GM18502 (cell line): ENCODE measurements around the gene ABLIM2.

Experiments used
- ATAC-seq: cut with Tn5 transposase; IDR thresholded peaks from one replicate; pipeline ENCODE4 v1.9.1; 2021; ENCODE audit warnings: mild to moderate bottlenecking; ENCODE audit not compliant: unreplicated experiment, poor library complexity

ABLIM2 gene

GRCh38 chr4:8013976-8014726, 144.5 kb downstream of the ABLIM2 start:
- no peak for ATAC-seq

GRCh38 chr4:8012517-8012916, 146.1 kb downstream of the ABLIM2 start:
- ATAC-seq: no peak

- ATAC-seq: no peak
Measured at GRCh38 chr4:8010618-8011017, 148.0 kb downstream of the ABLIM2 start.

DNA sequence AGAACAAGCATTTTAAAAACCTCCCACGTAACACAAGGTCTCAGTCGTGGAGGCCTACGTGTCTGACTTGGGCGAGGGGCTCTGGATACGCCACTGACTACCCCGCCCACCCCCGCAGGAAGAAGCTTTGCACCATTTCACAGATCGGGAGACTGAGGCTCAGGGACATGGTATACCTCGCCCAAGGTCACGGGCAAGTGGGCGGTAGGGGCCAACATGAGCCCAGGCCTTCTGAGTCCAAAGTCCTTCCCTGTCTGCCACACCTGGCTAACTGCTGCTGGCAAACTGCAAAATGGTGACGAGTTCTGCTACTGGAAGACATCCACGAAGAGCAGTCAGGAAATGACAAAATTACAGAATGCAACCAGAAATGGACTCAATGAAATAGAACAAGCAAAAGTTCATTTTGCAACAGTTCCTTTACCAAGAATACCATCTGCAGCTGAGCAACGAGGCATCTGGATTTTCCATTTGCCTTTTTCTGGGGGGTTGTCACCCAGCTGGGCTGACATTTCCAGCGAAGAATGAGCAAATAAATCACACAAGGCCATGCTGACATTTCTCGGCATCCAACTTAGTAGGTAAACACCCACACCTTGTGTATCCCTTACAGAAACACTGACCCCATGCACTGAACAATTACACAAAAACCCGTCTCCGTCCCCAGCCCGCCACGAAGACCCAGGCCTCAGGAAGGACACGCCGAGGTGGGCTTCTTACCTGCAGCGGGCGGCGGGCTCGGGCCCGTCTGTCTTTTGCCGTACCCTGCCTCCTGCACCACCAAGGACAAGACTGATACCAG, 148.7 kb downstream of the ABLIM2 start:
- ATAC-seq: no peak

GRCh38 chr4:8009097-8009496, 149.5 kb downstream of the ABLIM2 start:
- ATAC-seq: no peak

- no peak for ATAC-seq
Measured at GRCh38 chr4:8008391-8008790, 150.2 kb downstream of the ABLIM2 start.

GRCh38 chr4:8007581-8007980, 151.0 kb downstream of the ABLIM2 start:
- ATAC-seq: no peak

DNA sequence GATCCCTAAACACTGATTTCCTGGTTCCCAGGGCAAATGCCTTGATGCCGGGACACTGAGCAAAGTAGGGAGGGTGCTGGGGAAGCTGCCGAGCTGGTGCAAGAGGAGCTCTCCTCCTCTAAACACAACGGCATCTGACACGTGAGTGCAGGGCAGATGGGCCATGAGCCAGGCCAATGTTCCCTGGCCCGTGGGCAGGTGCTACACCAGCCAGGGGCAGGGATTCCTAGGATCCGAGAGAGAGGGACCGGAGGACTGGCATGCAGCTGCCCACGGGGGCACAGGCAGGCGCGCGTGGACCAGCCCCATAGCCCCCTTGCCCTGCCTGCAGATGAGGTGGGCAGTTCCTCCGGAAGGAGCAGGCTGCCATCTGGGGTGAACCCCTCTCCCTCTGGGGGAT, 152.1 kb downstream of the ABLIM2 start:
- no peak for ATAC-seq

DNA sequence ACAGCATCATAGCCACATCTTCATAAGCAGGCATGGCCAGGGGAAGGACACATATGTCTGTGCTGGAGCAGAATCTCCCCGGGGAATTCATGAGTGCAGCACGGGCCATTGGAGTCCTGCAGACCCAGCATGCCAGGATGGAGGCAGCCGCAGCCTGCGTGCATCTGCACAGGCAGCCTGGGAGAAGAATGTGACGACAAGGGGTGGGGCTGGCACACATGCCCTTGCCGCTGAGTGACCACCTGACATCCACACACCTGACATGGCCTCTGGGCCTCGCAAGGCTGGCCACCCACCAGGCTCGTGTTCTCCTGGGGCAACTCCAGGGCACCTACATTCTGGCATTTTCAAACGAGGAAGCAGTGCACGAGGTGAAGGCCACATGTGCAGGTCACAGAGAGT, 152.8 kb downstream of the ABLIM2 start:
- no peak for ATAC-seq

DNA sequence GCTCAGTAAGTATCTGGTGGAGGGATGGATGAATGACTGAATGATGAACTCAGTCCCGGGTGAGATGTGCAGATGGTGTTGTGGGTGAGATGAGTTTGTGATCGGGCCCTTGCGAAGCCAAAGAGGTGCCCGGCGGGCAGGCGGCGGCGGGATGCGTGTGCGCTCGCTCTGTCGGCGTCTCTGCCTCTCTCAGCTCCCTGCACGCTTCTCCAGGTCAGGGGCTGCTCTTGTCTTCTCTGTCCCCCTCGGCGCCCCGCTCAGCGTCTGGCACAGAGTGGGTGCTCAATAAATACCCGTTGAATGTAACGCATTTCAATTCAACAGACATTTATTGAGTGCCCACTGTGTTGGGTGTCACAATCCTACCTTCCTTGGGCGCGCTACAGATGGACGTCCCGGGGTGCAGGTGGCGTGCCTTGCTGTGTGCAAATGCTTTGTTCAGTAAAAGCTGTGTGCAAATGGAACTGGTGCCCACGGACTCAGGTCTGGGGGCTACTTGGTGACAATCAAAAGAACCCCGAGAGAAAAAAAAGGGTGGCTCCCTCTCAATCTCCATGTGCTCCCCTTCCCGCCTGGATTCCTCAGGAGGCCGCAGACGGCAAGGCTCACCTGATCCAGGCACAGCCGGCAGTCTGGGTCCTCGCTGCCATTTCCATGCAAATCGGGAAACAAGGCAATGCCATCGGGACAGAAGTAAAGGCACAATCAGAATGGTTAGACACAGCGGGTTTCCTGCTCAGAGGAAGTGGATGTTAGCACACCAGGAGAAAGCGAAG, 153.4 kb downstream of the ABLIM2 start:
- no peak for ATAC-seq

- ATAC-seq: no peak
Measured at GRCh38 chr4:8004066-8004465, 154.5 kb downstream of the ABLIM2 start.

GRCh38 chr4:8002525-8003309, 155.9 kb downstream of the ABLIM2 start:
- ATAC-seq: no peak

DNA sequence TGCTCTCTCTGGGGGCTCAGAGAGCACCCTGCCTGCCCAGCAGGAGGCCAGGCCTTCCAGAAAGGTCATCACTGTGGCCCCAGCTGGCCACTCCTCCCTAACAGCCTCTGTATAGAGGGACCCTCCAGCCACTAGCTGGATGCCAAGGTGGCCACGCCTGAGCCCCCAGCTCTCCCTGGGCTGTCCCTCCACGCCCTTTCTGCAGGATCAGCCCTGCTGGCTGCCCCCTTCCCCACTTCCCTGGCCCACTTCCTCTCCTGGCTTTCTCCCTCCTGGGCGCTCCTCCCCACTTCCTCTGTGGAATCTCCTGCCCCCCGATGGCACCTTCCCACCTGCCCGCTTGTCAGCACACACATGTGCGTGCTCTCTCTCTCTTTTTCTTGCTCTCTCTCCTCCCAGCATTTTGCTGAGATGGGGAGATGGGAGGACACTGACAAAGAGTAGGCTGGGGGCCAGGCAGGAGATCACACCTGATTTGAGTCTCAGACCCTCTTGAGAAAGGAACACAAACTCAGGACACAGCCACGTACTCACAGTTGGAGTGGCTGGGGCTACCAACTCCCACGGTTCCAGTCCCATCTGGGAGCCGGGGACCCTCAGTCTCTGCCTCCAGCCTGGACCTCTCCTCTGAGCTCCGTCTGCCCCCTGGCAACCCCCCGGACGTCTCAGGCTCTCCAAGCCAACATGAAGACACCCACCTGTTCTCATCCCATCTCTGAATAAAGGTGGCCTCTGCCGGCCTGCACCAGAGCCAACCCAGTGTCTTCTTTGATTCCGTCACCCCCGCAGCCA, 156.9 kb downstream of the ABLIM2 start:
- ATAC-seq: no peak

GRCh38 chr4:8000721-8001491, 157.7 kb downstream of the ABLIM2 start:
- ATAC-seq: no peak

DNA sequence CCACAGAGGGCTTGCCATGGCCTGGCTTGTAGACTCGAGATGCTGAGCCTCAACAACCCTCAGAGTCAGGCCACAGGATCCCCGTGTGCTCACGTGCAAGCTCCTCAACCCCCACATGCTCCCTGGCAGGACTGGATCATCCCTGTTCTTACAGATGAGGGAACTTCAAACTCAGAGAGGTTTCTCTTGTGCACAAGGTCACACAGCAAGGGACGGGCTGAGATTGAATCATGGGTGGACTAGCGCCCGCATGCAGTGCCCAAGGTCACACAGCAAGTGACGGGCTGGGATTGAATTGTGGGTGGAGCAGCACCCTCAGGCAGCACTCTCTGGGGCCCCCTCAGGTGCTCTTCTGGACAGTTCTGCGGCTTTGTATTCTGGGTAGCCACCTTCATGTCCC, 158.4 kb downstream of the ABLIM2 start:
- ATAC-seq: no peak

GRCh38 chr4:7999695-8000094, 158.9 kb downstream of the ABLIM2 start:
- no peak for ATAC-seq

GRCh38 chr4:7999279-7999678, 159.3 kb downstream of the ABLIM2 start:
- ATAC-seq: no peak

DNA sequence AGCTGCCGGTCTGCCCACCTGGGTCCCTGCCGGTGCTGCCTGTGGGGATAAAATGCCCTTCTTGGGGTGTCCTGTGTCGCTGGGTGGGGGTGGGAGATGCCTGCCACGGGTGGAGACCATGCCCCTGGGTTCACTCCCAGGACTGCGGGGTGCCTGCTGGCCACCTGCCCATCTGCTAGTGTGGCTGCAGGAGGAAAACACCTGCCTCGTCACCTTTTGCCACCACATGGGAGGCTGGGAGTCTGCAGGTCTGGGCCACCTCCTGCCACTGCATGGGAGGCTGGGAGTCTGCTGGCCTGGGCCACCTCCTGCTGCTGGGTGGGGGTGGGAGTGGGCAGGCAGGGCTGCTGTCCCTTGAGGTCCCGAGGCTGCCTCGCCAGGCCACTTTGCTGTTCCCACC, 160.2 kb downstream of the ABLIM2 start:
- no peak for ATAC-seq

DNA sequence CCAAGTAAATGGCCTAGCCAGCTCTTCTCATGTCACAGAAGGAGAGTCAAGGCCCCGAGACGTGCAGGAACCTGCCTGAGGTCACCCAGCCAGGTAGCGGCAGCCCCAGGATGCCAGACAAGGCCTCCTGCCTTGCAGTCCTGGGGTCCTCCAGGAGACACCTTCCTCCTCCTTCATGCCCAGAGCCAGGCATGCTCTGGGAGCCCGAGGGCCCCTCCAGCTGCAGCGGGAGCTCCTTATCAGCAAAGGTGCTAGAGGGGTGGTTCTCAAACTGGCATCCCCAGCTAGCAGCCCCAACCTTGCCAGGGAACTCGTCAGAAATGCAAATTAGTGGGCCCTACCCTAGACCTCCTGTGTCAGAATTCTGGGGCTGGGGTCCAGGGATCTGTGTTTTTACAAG, 162.7 kb downstream of the ABLIM2 start:
- ATAC-seq: no peak
